GM19099 (cell line): ENCODE measurements around the gene ZGLP1.

ENCODE experiments used
- POLR2A ChIP-seq: IDR thresholded peaks from 3 replicates; pipeline ENCODE4 v1.6.1; 2011; ENCODE audit warnings: low read depth; ENCODE audit not compliant: insufficient read length; ENCODE audit errors: extremely low read depth

Gene ZGLP1

DNA sequence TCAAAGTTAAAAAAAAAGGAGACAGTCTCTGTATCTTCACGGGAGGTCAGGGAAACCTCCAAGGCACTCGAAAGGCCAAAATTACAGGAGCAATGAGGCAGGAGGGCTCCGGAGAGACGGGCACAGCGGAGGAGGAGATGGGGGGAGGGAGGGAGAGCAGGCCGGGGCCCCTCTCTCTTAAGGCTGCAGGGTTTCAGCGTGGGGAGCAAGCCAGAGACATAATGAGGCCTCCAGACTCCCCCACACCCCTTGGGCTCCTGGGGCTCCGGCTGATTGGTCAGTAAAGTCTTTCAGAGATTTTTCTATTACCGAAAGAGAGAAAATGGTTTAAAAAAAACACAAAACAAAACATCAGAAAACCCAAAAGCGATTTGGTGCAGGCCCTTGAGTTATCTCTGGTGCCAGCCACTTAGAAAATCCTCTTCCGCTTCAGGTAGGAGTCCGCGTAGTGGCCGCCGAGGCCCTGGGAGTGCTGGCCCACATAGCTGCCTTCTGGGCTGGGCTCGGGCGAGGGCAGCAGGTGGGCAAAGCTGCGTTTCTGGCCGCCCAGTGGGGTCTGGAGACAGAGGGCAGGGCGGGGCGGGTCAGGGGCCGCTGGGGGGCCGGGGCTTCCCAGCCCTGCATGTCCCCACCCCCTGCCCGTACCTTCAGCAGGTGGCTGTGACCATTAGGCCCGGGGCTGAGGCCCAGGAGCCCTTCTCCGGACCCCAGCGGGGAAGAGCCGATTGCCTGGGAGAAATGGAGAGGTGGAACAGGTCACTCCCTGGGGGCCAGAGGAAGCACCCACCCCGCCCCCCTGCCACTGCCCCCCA lies 7.6 kb upstream of the ZGLP1 start:
- TF ChIP-seq POLR2A: no peak

DNA sequence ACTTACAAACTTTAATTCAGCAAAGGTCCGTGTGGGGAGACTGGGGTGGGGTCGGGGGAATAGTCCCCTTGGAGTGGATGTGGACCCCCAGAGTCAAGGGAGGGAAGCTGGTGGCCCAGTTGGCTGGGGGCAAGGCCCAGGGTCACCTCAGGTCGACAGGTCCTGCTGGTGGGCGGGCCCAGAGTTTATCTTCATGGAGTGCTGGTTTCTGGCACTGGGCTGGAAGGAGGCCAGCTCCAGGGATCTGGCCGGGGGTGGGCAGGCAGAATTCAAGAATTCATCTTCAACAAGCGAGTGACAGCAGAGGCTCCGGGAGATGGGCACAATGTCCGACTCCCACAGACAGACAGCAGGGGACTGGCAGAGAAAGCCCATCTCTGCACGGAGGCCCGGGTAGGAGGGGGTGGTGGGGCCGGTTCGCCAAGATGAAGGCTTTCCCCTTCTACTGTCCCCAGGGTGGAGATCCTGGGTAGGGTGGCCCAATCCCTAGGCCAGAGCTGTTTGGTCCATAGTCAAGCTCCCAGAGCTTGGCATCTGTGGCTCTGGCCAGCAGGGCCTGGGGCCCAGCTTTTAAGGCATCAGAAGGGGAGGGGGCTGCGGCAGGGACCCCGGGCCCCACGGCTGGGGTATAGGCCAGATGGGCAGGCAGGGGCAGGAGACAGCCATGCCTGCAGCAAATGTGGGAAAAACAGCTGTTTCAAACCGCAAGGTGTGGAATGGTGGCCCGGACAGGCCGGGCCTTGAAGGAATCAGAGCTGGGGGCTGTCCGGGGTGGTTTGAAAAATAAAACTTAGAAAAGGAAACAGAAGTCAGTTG lies 6.8 kb upstream of the ZGLP1 start:
- no peak for TF ChIP-seq POLR2A

- peak; percentile 78 for TF ChIP-seq POLR2A
Observed at GRCh38 chr19:10315335-10316214, 6.0 kb upstream of the ZGLP1 start, which contains the start of gene FDX2. TSS of gene FDX2 (minus strand) at chr19:10316015. CDS start at chr19:10315996, 19 bp downstream.

DNA sequence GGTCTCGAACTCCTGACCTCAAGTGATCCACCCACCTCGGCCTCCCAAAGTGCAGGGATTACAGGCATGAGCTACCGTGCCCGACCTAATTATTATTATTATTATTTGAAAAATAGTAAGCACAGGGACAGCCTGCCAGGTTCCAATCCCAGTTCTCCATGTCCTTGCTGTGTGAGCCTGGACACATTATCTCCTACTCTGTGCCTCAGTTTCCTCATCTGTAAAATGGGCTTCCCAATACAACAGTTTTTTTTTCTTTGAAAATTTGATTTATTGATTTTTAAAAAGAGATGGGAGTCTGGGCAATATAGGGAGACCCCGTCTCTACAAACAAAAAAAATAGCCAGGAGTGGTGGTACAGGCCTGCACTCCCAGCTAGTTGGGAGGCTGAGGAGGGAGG lies 3.3 kb downstream of the ZGLP1 start:
- TF ChIP-seq POLR2A: no peak

DNA sequence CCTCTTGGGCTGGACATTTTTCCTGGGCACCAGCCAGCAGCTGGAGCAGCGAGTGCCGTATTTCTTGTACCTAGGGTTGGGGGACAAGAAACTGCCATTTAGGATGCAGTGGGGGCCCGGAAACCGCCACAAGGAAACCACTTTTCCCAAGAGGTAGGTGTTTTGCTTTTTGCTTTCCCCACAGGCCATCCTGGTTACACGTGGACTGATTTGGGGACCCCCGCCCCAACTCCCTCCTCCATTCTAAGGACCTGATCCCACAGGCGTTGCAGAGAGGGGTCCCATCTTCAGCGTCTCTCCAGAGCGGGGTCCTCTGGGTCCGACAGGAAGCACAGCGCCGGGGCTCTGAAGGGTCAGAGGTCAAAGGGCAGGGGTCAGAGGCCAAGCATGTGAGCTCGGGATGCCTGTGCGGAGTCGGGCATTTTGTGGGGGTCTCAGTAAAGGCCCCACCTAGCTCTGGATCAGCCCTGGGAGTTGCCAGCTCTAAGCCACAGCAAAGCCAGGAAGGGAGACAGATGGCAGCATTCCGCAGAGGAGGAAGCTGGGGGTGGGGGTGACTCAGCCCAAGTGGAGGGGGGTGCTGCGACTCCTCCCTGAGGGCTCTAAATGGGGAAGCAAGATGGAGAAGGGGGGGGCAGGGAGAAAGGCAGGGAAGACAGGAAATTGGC lies 4.3 kb downstream of the ZGLP1 start:
- no peak for TF ChIP-seq POLR2A

DNA sequence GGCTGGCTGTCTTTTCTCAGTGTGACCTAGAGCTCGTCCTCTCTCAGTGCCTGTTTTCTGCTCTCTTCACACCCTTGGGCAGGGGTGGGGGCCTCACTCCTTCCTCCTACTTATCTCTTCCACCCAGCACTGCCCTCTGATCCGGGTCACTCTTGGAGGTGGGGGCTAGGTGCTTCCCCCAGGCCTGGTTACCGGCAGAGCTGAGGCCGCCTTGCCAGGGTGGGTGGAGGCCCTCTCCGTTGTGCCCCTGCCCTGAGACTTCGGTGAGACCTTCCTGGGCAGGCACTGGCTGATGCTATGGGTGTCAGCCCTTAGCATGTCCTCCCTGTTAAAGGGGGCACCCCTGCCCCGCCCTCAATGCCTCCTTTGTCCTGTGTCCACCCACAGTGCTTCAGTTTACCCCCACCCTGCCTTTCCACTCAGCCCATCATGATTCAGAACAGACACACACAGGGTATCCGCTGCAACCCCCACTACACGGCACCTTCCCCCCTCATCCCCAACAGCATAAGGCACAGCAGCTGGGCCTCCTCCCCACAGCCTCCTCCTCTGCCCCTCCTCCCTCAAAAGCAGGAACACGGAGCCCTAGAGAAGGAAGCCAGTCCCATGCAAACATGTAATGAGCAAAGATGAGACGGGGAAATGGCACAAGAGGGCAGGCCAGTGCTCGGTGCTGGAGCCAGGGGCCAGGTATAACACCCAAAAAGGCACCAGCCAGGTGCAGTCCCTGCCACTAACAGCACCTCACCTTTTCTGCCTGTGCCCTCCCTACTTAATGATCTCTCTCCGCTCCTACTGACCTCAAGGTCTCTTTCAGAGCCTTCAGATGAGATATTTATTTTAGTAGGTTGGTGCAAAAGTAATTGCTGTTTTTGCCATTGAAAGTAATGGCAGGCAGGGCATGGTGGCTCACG lies 9.8 kb downstream of the ZGLP1 start:
- TF ChIP-seq POLR2A: no peak

- TF ChIP-seq POLR2A: no peak
Observed at GRCh38 chr19:10295847-10296591, 13.6 kb downstream of the ZGLP1 start.

DNA sequence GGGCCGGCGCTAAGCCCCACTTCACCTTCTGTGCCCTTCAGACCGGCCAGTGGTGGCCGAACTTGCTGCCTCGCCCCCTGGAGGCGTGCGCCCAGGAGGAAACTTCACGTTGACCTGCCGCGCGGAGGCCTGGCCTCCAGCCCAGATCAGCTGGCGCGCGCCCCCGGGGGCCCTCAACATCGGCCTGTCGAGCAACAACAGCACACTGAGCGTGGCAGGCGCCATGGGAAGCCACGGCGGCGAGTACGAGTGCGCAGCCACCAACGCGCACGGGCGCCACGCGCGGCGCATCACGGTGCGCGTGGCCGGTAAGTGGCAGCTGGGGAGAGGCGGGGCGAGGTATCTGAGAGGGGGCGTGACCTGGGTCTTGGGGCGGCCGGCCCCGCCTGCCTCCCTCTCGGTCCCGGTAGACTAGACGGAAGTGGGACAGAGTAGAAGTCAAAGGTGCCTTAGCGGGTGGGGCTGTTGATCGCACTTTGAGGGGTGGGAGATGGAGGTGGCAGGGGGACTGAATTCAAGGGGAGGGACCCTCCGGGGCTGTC lies 14.2 kb downstream of the ZGLP1 start:
- TF ChIP-seq POLR2A: peak; percentile 54

- TF ChIP-seq POLR2A: no peak
Observed at GRCh38 chr19:10294368-10294697, 15.3 kb downstream of the ZGLP1 start.

DNA sequence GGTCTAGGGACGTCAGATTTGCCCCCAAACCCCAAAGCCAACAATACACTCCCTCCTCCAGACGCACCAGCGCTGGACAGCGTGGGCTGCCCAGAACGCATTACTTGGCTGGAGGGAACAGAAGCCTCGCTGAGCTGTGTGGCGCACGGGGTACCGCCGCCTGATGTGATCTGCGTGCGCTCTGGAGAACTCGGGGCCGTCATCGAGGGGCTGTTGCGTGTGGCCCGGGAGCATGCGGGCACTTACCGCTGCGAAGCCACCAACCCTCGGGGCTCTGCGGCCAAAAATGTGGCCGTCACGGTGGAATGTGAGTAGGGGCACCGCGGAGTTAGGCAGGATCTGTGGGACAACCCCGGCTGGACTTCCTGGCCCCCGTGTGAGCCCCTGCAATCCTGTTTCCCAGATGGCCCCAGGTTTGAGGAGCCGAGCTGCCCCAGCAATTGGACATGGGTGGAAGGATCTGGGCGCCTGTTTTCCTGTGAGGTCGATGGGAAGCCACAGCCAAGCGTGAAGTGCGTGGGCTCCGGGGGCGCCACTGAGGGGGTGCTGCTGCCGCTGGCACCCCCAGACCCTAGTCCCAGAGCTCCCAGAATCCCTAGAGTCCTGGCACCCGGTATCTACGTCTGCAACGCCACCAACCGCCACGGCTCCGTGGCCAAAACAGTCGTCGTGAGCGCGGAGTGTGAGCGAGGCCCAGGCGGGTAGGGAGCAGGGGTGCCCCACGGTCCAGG lies 15.8 kb downstream of the ZGLP1 start:
- no peak for TF ChIP-seq POLR2A

GRCh38 chr19:10292789-10293636 lies 16.6 kb downstream of the ZGLP1 start:
- TF ChIP-seq POLR2A: no peak

GRCh38 chr19:10292206-10292788 lies 17.3 kb downstream of the ZGLP1 start:
- TF ChIP-seq POLR2A: no peak
